RWPE2 (cell line): Measurements from ENCODE around the gene MYO5B.

Experiments
- ATAC-seq: fragments of 200-7000 bp; cut with Tn5 transposase; 3 replicates; pipeline ENCODE4 v1.9.1; 2021; ENCODE audit warnings: low read depth
- DNase-seq: peaks from one replicate; pipeline ENCODE4 v3.0.0-alpha.2; 2020; ENCODE audit warnings: low spot score
- H3K27ac ChIP-seq: fragments of 450-650 bp; 2 replicates; pipeline ENCODE4 v1.5.1; 2017; ENCODE audit warnings: mild to moderate bottlenecking; ENCODE audit not compliant: poor library complexity, severe bottlenecking
- H3K27me3 ChIP-seq: fragments of 250-450 bp; sonication (Bioruptor Pico); 2 replicates; pipeline ENCODE4 v1.5.1; 2021; ENCODE audit warnings: mild to moderate bottlenecking, moderate library complexity; ENCODE audit not compliant: insufficient read depth, poor library complexity, severe bottlenecking
- H3K36me3 ChIP-seq: fragments of 250-450 bp; sonication (Bioruptor Pico); 2 replicates; pipeline ENCODE4 v1.5.1; 2020; ENCODE audit warnings: low read depth, mild to moderate bottlenecking, moderate library complexity
- H3K4me1 ChIP-seq: fragments of 250-450 bp; sonication (Bioruptor Pico); 2 replicates; pipeline ENCODE4 v1.5.1; 2021; ENCODE audit warnings: mild to moderate bottlenecking, moderate library complexity; ENCODE audit not compliant: insufficient read depth, poor library complexity, severe bottlenecking
- H3K4me3 ChIP-seq: fragments of 250-450 bp; sonication (Bioruptor Pico); 2 replicates; pipeline ENCODE4 v1.5.1; 2021; ENCODE audit warnings: mild to moderate bottlenecking, moderate library complexity; ENCODE audit not compliant: severe bottlenecking
- H3K9me3 ChIP-seq: fragments of 250-450 bp; sonication (Bioruptor Pico); 2 replicates; pipeline ENCODE4 v1.5.1; 2021; ENCODE audit warnings: mild to moderate bottlenecking, moderate library complexity; ENCODE audit not compliant: severe bottlenecking
- TF ChIP-seq, protein P1 (sequence below): fragments of 450-650 bp; IDR thresholded peaks from one replicate; pipeline ENCODE4 v1.5.1; 2017; ENCODE audit warnings: mild to moderate bottlenecking, moderate library complexity; ENCODE audit not compliant: poor library complexity, severe bottlenecking

The MYO5B gene

DNA sequence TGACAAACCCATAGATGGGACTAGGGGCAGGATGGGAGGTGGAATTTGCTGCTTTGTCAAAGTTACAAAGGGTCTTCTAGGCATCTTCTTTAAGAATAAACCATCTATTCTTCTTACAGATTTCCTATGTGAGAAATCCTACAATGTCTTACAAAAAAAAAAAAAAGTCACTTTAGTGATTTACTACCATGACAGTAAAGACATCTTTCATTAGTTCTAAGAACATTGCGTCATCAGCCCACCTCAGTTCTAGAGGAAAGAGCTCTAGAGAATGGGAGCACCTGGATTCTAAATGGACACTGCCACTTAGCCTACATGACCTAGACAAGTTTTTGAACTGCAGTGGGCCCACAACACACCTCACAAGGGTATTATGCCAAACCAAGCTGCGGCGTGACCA is 172.0 kb downstream of the MYO5B start:
- Histone ChIP-seq H3K27ac (no peak overlapping the region), H3K4me1 (no peaks in the 10 kb centered on the region), H3K27me3 (no peaks in the 10 kb centered on the region), H3K9me3 (no peaks in the 10 kb centered on the region), H3K4me3 (no peak overlapping the region), H3K36me3 (no peaks in the 10 kb centered on the region)
- DNase-seq: no peak
- no peak for ATAC-seq
- TF ChIP-seq, protein P1, sequence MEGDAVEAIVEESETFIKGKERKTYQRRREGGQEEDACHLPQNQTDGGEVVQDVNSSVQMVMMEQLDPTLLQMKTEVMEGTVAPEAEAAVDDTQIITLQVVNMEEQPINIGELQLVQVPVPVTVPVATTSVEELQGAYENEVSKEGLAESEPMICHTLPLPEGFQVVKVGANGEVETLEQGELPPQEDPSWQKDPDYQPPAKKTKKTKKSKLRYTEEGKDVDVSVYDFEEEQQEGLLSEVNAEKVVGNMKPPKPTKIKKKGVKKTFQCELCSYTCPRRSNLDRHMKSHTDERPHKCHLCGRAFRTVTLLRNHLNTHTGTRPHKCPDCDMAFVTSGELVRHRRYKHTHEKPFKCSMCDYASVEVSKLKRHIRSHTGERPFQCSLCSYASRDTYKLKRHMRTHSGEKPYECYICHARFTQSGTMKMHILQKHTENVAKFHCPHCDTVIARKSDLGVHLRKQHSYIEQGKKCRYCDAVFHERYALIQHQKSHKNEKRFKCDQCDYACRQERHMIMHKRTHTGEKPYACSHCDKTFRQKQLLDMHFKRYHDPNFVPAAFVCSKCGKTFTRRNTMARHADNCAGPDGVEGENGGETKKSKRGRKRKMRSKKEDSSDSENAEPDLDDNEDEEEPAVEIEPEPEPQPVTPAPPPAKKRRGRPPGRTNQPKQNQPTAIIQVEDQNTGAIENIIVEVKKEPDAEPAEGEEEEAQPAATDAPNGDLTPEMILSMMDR: no peak

GRCh38 chr18:50014606-50015005 is 180.3 kb downstream of the MYO5B start:
- TF ChIP-seq, protein P1: no peak
- no peaks in the 10 kb centered on the region for H3K27me3 ChIP-seq
- ATAC-seq (no peak), DNase-seq (no peak)
- H3K4me1 ChIP-seq: peaks cover 4% of the 10 kb centered on the region
- no peak overlapping the region for H3K27ac ChIP-seq
- H3K9me3 ChIP-seq: no peaks in the 10 kb centered on the region
- no peaks in the 10 kb centered on the region for H3K36me3 ChIP-seq
- no peak overlapping the region for H3K4me3 ChIP-seq

DNA sequence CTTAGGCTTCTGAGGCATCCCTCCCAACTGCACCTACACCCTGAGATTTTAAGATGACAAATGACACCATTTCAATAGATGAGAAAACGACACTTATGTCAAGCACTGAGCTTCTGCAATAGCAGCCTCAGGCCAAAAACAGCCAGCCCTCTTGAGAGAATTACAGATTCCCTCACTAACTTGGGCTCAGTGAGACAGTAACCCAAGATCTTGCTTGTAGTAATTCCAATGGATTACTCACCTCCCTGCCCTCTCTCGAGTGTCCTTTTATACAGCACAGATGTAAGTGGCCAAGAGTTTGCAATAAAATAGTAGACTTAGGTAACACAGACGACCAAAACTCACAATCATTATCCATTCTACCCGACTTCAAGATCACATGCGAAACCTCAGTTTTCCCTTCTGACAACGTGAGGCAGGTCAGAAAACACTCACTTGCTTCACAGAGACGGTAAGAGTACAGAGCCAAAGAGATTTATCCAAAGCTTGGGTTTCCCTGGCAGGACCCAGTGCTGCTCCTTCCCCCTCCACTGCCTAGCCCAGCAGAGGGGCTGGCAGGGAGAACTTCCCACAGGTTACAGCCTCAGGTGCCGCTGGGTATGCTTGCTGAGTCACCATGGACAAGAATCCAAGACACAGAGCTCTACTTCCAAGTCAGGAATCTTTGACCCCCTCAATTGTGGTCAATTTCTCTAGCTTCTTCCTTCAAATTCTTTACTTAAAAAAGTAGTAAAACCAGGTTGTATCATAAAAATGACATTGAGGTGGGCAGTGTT is 181.4 kb downstream of the MYO5B start:
- ATAC-seq: peak; percentile 40; the same call in 1 of the 3 replicates
- TF ChIP-seq, protein P1: no peak
- no peaks in the 10 kb centered on the region for H3K36me3 ChIP-seq
- no peak overlapping the region for H3K4me3 ChIP-seq
- peaks cover 4% of the 10 kb centered on the region for H3K4me1 ChIP-seq
- H3K27ac ChIP-seq: no peak overlapping the region
- H3K9me3 ChIP-seq: no peaks in the 10 kb centered on the region
- no peak for DNase-seq
- H3K27me3 ChIP-seq: no peaks in the 10 kb centered on the region

DNA sequence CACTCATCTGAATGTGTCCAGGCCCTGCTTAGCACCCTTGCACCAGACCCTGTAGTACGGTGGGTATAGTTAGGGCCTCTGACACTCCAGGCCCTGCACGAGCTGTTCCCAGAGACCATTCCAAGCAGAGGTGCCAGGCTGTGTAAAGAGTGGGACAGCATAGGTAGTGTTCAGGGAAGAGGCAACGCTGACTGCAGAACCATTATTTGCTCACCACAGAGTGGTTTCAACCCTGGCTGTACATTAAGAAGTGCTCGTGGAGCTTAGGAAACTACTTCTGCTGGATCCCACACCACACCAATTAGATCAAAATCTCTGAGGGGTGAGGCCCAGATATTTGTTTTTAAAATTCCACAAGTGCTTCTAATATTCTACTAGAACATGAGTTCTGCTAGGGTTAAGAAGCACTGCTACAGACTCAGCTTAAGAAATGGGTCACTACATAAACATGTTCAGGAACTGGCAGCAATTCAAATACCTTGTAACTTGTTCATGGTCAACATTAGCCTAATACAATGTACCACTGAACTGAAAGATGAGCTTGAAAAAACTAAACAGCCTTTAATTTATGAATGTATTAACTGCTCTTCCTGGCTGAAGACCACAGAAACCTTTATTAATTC is 183.0 kb downstream of the MYO5B start:
- Histone ChIP-seq H3K27ac (peak overlapping the region; percentile 56), H3K27me3 (no peaks in the 10 kb centered on the region), H3K4me1 (peaks cover 4% of the 10 kb centered on the region), H3K36me3 (no peaks in the 10 kb centered on the region), H3K9me3 (no peaks in the 10 kb centered on the region), H3K4me3 (no peak overlapping the region)
- DNase-seq (no peak), ATAC-seq (peak; percentile 87)
- TF ChIP-seq, protein P1: no peak
